ENCODE data around the gene ALPK1.

ALPK1 gene

DNA sequence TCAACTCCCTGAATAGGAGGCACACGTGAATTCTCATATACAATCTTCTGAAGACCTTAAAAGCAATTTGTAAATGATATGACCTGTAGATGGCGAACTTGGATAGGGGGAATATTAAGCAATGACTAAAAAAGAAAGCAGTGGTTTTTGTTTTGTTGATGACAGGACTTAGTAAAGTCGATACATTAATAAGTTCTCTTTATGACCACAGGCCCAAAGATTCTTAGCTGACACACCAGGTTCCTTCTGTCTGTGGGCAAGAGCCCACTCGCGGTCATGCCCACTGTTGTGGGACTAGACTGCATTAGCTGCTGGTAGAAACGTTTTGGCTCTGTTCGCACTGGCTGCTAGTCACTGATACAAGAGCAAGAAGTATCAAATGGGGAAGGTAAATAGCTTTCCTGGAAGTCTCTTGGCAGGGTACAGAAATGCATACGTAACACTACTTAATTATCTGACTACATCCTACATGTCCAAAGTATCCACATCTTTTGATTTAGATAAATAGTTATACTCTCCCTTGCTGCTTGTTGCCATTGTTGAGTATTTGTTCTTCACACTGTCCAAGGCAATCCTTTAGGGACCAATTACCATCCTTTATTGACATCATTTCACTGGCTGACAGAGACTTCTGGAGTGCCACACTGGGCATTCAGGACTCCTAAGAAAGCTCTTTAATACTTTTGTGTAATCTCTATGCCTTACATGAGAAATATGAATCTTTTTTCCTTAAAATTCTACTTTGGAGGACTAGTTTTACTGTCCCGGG, 31.0 kb downstream of the ALPK1 start:
- no peak for DNase-seq (ENCODE audit: low read depth in 4 of 4, low spot score in 1 of 4)

GRCh38 chr4:112328734-112329130, 31.6 kb downstream of the ALPK1 start:
- no peak for DNase-seq (ENCODE audit: low read depth in 4 of 4, low spot score in 1 of 4)

- DNase-seq (ENCODE audit: low read depth in 4 of 4, low spot score in 1 of 4) = no peak
Observed at GRCh38 chr4:112329672-112330375, 32.7 kb downstream of the ALPK1 start.

DNA sequence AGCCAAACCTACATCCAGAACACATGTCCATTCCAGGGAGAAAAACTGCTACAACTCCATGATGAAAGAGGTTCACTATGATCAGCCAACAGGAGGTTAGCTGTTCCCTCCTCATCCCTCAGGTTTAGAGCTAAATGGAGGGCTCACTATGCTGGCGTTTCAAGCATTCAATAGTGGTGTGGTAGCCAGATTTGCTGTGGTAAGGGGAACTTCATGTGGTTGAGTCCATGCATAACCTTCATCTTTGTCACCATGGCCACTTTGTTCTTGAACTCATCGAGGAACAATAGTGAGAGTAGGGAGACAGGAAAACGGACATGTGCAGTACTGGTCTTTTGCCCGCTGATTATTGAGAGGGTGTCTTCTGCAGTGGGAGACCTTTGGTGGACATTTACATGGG, 33.8 kb downstream of the ALPK1 start:
- no peak for DNase-seq (ENCODE audit: low read depth in 4 of 4, low spot score in 1 of 4)

DNA sequence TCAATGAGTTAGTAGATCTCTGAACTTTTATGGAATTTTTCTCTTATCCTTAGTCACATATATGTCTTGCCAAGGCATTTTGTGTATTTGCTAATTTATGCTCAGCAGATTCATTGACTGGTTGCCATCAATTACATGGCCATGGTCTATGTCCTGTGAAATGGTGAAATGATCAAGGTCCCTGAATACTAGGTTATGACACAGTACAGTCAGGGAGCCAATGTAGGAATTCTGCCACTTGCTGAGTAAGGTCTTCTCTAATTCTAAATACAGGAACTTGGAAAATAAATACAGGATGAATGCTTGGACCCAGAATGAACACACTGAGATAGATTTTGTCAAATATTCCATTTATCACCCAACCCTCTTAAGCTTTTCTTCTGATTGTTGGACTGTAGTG, 35.2 kb downstream of the ALPK1 start:
- DNase-seq (ENCODE audit: low read depth in 4 of 4, low spot score in 1 of 4) = no peak

- no peak for DNase-seq (ENCODE audit: low read depth in 4 of 4, low spot score in 1 of 4)
Observed at GRCh38 chr4:112340023-112340422, 42.9 kb downstream of the ALPK1 start.

GRCh38 chr4:112341033-112341432, 43.9 kb downstream of the ALPK1 start:
- DNase-seq (ENCODE audit: low read depth in 4 of 4, low spot score in 1 of 4) = no peak

DNA sequence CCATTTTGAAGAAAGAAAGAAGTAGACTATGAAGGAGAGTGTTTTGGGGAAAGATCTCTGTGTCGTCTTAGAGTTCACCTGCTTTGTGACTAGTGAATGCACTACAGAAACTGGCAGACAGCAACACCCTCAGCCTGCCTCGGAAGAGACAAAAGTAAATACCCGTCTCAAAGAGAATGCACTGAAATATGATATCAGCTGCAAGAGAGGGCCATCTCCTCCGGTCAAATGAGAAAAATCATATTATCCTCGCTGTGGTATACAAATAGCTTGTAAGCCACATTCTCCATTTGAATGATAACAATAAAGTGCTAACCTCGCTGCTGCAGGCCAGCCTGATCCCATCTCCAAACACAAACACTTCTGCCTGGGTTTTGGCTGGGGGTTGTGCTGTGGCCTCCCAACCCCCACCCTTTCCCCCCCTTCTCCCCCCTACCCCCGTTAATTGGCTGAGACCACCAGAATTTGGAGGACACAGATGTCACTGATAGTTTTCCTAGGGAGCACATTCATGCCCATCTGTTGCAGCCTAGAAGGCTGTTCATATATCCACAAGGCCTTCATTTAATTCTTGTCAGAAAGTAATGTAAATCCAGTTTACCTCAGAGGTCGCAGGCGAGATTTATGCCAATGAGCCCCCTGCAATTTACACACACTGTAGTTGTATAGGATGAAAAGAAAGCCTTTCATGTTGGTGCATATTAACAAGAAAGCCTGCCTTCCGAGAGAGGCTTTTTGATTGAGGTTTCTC, 46.3 kb downstream of the ALPK1 start:
- no peak for DNase-seq (ENCODE audit: low read depth in 4 of 4, low spot score in 1 of 4)

GRCh38 chr4:112348488-112349158, 51.5 kb downstream of the ALPK1 start:
- DNase-seq (ENCODE audit: low read depth in 4 of 4, low spot score in 1 of 4) = no peak

DNA sequence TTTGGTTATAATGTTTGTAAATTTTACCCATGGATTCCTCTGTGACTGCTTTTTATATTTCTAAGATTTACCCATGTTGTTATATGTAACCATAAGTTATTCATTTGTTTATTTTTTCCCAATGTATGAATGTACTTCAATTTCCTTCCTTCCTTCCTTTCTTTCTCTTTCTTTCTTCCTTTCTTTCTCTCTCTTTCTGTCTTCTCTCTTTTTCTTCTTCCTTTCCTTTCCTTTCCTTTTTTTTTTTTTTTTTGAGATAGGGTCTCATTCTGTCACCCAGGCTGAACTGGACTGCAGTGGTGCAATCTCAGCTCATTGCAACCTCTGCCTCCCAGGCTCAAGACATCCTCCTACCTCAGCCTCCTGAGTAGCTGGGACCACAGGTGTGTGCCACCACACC, 55.6 kb downstream of the ALPK1 start:
- no peak for DNase-seq (ENCODE audit: low read depth in 4 of 4, low spot score in 1 of 4)

DNA sequence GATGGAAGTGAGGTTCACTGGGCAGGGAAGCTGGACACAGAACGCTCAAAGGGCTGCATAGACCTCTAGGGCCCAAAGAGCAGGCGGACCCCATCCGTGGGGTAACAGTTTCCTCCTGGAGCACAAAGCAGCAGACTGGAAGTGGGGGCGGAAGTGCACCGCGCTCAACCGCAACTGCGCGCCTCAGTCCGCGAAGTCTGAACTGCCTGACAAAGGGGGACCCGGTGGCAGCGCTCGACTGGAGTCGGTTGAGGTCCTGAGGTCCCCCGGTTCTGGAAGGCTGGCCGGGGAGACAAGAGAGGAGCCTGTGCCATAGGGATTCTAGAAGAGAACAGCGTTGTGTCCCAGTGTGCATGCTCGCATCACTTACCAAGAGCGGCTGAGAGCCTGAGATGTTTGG, 58.5 kb downstream of the ALPK1 start:
- no peak for DNase-seq (ENCODE audit: low read depth in 4 of 4, low spot score in 1 of 4)

- DNase-seq (ENCODE audit: low read depth in 4 of 4, low spot score in 1 of 4) = no peak
Observed at GRCh38 chr4:112357453-112357852, 60.3 kb downstream of the ALPK1 start.

DNA sequence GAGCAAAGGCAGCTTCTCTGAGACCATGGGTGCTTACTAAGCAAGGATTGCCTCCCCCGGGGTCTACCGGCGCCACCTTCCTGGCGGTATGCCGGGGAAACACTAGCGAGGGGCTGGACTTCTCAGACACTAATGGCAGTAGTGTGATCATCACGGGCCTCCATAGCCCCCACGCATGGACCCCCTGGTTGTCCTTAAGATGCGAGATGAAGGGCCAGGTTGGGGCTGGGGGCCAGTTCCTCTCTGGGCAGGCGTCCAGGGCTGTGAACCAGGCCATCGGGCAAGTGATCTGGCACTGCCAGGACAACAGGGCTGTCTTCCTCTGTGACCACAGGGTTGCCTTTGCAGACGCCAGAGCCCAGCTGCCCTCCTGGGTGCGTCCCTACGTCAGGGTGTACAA, 60.7 kb downstream of the ALPK1 start:
- DNase-seq (ENCODE audit: low read depth in 4 of 4, low spot score in 1 of 4) = no peak

DNA sequence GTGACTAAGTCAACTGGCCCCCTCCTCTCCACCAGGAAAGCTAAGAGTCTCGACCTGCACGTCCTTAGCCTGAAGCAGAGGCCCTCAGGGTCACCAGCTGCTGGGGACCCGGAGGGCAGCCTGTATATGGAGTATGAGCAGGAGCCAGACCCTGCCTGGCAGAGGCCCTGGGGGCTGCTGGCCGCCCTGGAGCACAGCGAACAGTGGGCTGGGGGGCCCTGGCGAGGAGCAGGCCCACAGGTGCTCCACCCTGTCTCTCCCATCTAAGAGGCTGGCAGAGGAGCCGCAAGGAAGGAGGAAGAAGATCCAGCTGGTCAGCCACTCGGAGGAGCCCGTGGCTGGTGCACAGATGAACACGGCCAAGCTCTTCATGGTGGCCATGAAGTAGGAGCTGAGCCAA, 61.2 kb downstream of the ALPK1 start:
- no peak for DNase-seq (ENCODE audit: low read depth in 4 of 4, low spot score in 1 of 4)

DNA sequence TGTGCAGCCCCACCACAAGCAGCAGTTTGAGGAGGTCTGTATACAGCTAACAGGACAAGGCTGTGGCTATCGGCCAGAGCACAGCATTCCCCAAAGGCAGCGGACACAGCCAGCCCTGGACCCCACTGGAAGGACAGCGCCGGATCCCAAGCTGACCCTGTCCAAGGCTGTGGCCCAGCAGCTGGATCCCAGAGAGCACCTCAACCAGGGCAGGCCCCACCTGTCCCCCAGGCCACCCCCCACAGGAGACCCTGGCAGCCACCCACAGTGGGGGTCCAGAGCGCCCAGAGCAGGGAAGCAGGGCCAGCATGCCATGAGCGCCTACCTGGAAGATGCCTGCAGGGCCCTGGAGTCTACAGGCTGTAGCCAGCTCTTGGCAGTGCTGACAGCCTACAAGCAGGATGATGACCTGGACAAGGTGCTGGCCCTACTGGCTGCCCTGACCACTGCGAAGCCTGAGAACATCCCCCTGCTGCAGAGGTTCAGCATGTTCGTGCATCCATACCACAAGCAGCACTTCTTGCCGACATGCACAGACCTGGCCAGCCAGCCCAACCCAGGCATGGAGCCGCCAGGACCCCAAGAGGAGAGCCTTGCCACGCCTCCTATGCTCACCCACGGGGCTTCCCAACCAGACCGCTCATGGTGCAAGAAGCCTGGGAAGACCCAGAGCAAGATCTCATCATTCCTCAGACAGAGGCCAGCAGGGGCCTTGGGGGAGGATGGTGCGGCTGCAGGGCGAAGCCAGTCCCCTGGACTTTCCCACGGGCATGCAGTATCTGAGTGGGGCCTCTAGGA, 62.0 kb downstream of the ALPK1 start:
- DNase-seq (ENCODE audit: low read depth in 4 of 4, low spot score in 1 of 4) = no peak

- no peak for DNase-seq (ENCODE audit: low read depth in 4 of 4, low spot score in 1 of 4)
Observed at GRCh38 chr4:112361181-112361791, 64.1 kb downstream of the ALPK1 start.

- DNase-seq (ENCODE audit: low read depth in 4 of 4, low spot score in 1 of 4) = no peak
Observed at GRCh38 chr4:112370466-112370865, 73.3 kb downstream of the ALPK1 start.

GRCh38 chr4:112371361-112371760, 74.2 kb downstream of the ALPK1 start:
- DNase-seq (ENCODE audit: low read depth in 4 of 4, low spot score in 1 of 4) = no peak

GRCh38 chr4:112374850-112375249, 77.7 kb downstream of the ALPK1 start:
- DNase-seq (ENCODE audit: low read depth in 4 of 4, low spot score in 1 of 4) = no peak

DNA sequence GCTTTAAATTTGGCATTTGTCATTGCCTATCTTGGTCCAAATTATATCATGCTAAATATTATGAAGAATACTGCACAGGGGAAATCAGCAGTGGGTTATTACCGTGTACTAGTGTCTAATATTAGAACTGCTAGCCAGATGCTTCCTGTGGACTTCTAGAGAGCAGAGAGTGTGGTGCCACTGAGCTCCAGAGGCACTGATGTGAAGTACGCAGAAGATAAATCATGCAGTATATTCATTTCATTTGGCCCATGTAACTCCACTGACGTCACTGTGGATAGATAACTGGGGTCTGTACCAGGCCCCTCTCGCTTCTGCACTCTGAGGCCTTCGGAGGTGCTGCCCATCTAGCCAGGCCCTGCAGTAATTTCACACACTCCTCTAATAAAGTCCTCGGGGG, 80.0 kb downstream of the ALPK1 start:
- no peak for DNase-seq (ENCODE audit: low read depth in 4 of 4, low spot score in 1 of 4)
